Esophagus muscularis mucosa (tissue), 4 donors: ENCODE measurements around the gene KCNQ5. TPM values are rescaled to one million over a fixed set of nuclear protein-coding genes. Genes with fewer than 3 reads are reported as not detected.
"Not testable (repeated sequence)": the region's sequence is repeated elsewhere in the genome, so short reads cannot be mapped to it uniquely, and the experiment has no call there.

Source experiments
- DNase-seq: peaks from one replicate; pipeline ENCODE4 v3.0.0-alpha.2; 2017; ENCODE audit errors: extremely low spot score
- H3K27ac ChIP-seq, 4 donors: fragments of 200-600 bp; sonication (generic); replicated peaks in 1 of 4; 1 replicate in 3 of 4; 2 replicates in 1 of 4; pipeline ENCODE4 v1.5.1; 2016 to 2019; ENCODE audit warnings: mild to moderate bottlenecking in 1 of 4
- H3K27me3 ChIP-seq, 4 donors: fragments of 200-600 bp; sonication (generic); one replicate each; pipeline versions ENCODE4 v1.5.1 to v1.6.0; 2016 to 2019
- H3K36me3 ChIP-seq, 4 donors: fragments of 200-600 bp; sonication (generic); one replicate each; pipeline ENCODE4 v1.5.1; 2016 to 2019
- H3K4me1 ChIP-seq, 4 donors: fragments of 200-600 bp; sonication (generic); one replicate each; pipeline ENCODE4 v1.5.1; 2016 to 2019
- H3K4me3 ChIP-seq, 4 donors: fragments of 200-600 bp; sonication (generic); 1 replicate in 2 of 4; 2 replicates in 2 of 4; pipeline ENCODE4 v1.5.1; 2016 to 2019; ENCODE audit warnings: mild to moderate bottlenecking in 4 of 4, moderate library complexity in 1 of 4
- H3K9me3 ChIP-seq, 4 donors: fragments of 200-600 bp; sonication (generic); 1 replicate in 3 of 4; 2 replicates in 1 of 4; pipeline ENCODE4 v1.5.1; 2016 to 2019
- EP300 ChIP-seq: sonication (generic); formaldehyde crosslinking; IDR thresholded peaks from one replicate; pipeline ENCODE4 v1.6.1; 2017; ENCODE audit warnings: antibody characterized with exemption
- POLR2A ChIP-seq: fragments of 450-650 bp; IDR thresholded peaks from one replicate; pipeline ENCODE4 v1.6.1; 2017; ENCODE audit warnings: antibody characterized with exemption, moderate library complexity, mild to moderate bottlenecking, low read depth
- POLR2AphosphoS5 ChIP-seq, 2 donors: sonication (generic); formaldehyde crosslinking; IDR thresholded peaks; one replicate each; pipeline ENCODE4 v1.6.1; 2017; ENCODE audit warnings: antibody characterized with exemption in 2 of 2
- WGBS: methylation state at CpG from one replicate; pipeline ENCODE4 v1.1.5; 2018; 5-methylcytosine and 5-hydroxymethylcytosine counted together
- intact Hi-C: fragments of 100-400 bp; cut with DNase I; formaldehyde crosslinking; loops from one replicate; pipeline ENCODE4 v1.15.1; 2023
- total RNA-seq, 4 donors: library from RNA; depleted of rRNA; stranded (reverse); fragments of >200 nt; gene quantifications; one replicate each; pipeline versions ENCODE4 v1.1.0 to v1.2.1, GENCODE V29; 2016
- TF ChIP-seq, protein P1 (sequence below), 3 experiments: fragments of 200-600 bp in 2 of 3; fragments of 450-650 bp in 1 of 3; sonication (generic) in 2 of 3; IDR thresholded peaks; one replicate each; pipeline ENCODE4 v1.5.1; 2017 to 2019; ENCODE audit warnings: antibody characterized with exemption in 3 of 3, mild to moderate bottlenecking in 2 of 3, moderate library complexity in 1 of 3

KCNQ5 gene
- total RNA-seq, 4 donors from 2014 or later = 1.2 to 2.2 (median 1.8) TPM

DNA sequence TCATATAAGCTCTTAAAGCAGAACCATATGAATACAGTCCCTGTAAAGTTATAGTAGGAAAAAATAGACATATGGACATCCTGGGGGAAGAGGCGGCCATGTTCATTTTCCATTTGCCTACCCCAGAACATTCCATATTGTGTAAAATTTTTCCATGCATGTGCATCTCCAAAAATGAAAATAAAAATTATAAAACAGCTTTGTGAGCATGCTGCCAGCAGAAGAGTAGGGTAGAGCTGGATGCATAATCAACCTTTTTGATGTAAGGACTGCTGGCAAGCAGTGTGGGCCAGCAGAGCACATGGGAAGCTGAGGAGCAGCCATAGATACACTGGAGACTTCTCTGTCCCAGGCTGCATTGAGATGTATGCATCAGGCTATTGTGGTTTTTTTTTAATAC, 271.0 kb downstream of the KCNQ5 start:
- no peaks in the 10 kb centered on the region for H3K9me3 ChIP-seq
- H3K27ac ChIP-seq = no peak overlapping the region
- H3K4me3 ChIP-seq = no peak overlapping the region
- no peaks in the 10 kb centered on the region for H3K4me1 ChIP-seq
- DNase-seq = no peak
- H3K36me3 ChIP-seq = no peaks in the 10 kb centered on the region
- H3K27me3 ChIP-seq = no peaks in the 10 kb centered on the region
- 94% methylated on average over 1 of the region's 1 CpG for WGBS
- intact Hi-C loops = no loop called here
- TF ChIP-seq, protein P1, sequence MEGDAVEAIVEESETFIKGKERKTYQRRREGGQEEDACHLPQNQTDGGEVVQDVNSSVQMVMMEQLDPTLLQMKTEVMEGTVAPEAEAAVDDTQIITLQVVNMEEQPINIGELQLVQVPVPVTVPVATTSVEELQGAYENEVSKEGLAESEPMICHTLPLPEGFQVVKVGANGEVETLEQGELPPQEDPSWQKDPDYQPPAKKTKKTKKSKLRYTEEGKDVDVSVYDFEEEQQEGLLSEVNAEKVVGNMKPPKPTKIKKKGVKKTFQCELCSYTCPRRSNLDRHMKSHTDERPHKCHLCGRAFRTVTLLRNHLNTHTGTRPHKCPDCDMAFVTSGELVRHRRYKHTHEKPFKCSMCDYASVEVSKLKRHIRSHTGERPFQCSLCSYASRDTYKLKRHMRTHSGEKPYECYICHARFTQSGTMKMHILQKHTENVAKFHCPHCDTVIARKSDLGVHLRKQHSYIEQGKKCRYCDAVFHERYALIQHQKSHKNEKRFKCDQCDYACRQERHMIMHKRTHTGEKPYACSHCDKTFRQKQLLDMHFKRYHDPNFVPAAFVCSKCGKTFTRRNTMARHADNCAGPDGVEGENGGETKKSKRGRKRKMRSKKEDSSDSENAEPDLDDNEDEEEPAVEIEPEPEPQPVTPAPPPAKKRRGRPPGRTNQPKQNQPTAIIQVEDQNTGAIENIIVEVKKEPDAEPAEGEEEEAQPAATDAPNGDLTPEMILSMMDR (IDR thresholded peaks at IDR 0.05) = no peak
- no peak for TF ChIP-seq POLR2AphosphoS5 (IDR thresholded peaks at IDR 0.05)

DNA sequence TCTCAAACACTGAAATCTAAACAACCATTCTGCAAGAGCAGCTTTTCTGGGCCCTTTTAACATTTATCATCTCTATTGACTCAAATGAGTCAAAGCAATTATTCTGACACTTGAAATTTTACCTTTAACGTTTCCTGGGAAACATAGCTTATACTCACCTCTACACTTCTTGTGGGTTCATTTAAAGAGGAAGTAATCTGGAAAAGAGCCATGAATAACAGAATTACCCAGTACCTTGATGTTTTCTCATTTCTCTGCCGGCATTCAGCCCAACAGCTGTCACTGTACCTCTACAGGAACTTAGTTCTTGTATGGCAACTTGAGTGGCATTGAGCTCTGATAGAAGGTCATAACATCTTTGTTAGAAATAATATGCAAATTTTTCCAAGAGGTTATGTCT, 272.2 kb downstream of the KCNQ5 start:
- intact Hi-C loops = no loop called here
- Histone ChIP-seq H3K36me3 (no peaks in the 10 kb centered on the region), H3K4me3 (no peak overlapping the region), H3K4me1 (no peaks in the 10 kb centered on the region), H3K9me3 (peaks cover 0 to 4% (median 0%) of the 10 kb centered on the region in 4 donors), H3K27me3 (no peaks in the 10 kb centered on the region), H3K27ac (no peak overlapping the region)
- TF ChIP-seq POLR2A (no peak), POLR2AphosphoS5 (IDR thresholded peaks at IDR 0.05) (no peak), EP300 (no peak)
- TF ChIP-seq, protein P1 (IDR thresholded peaks at IDR 0.05) = no peak
- DNase-seq = no peak
- 36% methylated on average over 2 of the region's 2 CpGs for WGBS

DNA sequence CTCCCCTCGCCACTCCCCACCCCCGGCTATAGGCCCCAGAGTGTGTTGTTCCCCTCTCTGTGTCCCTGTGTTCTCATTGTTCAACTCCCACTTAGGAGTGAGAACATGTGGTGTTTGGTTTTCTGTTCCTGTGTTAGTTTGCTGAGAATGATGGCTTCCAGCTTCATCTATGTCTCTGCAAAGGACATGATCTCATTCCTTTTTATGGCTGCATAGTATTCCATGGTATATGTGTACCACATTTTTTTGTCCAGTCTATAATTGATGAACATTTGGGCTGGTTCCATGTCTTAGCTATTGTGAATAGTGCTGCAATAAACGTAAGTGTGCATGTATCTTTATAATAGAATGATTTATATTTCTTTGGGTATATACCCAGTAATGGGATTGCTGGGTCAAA, 276.4 kb downstream of the KCNQ5 start:
- 92% methylated on average over 3 of the region's 3 CpGs for WGBS
- H3K4me1 ChIP-seq, H3K9me3 ChIP-seq, intact Hi-C loops, H3K27me3 ChIP-seq, H3K27ac ChIP-seq, DNase-seq, H3K36me3 ChIP-seq, H3K4me3 ChIP-seq: not testable (repeated sequence)

DNA sequence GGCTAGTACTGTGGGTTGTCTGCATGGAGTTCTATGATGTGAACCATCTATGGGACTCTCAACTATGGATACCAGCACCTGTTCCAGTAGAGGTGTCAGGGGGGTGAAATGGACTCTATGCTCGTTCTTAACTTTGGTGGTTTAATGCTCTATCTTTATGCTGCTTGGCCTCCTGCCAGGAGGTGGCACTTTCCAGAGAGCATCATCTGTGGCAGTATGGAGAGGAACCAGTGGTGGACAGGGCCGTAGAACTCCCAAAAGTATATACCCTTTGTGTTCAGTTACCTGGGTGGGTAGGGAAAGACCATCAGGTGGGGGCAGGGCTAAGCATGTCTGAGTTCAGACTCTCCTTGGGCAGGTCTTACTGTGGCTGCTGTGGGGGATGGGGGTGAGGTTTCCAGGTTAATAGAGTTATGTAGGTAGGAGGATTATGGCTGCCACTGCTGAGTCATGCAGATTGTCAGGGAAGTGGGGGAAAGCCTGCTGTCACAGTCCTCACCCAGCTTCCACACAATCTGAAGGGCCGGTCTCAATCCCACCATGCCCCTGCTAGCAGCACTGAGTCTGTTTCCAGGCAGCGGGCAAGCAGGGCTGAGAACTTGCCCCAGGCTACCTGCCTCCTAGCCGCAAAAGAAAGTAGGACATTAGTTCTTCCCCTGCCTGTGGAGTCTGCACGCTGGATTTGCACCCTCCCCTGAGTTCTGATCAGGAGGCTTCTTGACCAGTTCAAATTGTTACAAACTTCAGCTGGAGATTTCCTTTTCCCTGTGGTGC, 284.0 kb downstream of the KCNQ5 start:
- intact Hi-C loops = no loop called here
- WGBS = 100% methylated on average over 4 of the region's 6 CpGs
- TF ChIP-seq EP300 (no peak), POLR2A (no peak), POLR2AphosphoS5 (IDR thresholded peaks at IDR 0.05) (no peak)
- TF ChIP-seq, protein P1 (IDR thresholded peaks at IDR 0.05) = no peak

DNA sequence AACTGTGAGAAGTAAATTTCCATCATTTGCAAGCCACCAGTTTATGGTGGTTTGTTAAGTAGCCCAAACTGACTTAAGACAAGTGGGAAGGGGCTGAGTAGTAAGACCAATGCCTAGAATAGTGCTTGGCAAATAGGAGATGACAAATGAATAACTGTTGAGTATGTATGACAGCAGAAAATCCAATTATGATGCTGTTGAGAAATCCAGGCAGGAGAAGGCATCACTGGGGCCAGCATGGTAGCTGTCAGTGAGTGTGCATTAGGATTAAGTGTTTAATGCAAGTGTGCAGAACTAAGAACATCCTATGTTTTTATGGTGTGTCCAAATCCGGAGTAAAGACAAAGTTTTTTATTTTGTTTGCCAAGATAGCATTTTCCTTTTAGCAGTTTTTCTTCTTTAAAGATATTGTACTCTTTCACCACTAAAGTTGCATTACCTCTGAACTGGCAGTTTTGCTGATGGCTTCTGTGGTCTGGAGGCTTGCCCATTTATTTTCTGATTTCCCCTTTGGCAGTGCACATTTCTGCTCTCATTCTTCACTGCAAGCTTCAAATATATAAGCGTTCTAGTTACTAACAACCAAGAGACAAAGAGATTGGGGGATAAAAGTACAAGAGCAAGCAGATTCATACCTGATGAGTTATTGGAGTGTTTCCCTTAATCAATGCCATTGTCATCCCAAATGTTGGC, 289.7 kb downstream of the KCNQ5 start:
- intact Hi-C loops = no loop called here
- H3K4me3 ChIP-seq = no peak overlapping the region
- H3K27me3 ChIP-seq = no peaks in the 10 kb centered on the region
- H3K9me3 ChIP-seq = peaks cover 0 to under 1% (median 0%) of the 10 kb centered on the region in 4 donors
- WGBS = 72% methylated on average over 2 of the region's 2 CpGs
- no peaks in the 10 kb centered on the region for H3K36me3 ChIP-seq
- TF ChIP-seq POLR2A = no peak
- TF ChIP-seq, protein P1 (IDR thresholded peaks at IDR 0.05) = no peak
- TF ChIP-seq EP300 = no peak
- no peak for TF ChIP-seq POLR2AphosphoS5 (IDR thresholded peaks at IDR 0.05)
- H3K4me1 ChIP-seq = peaks cover 0 to 10% (median 0%) of the 10 kb centered on the region in 4 donors
- no peak overlapping the region for H3K27ac ChIP-seq
- DNase-seq = no peak

More for the DNA sequence above, 284.0 kb downstream of the KCNQ5 start:
- no peaks in the 10 kb centered on the region for H3K36me3 ChIP-seq
- no peaks in the 10 kb centered on the region for H3K4me1 ChIP-seq
- DNase-seq = no peak
- H3K27ac ChIP-seq = no peak overlapping the region
- no peaks in the 10 kb centered on the region for H3K27me3 ChIP-seq
- H3K4me3 ChIP-seq = no peak overlapping the region
- H3K9me3 ChIP-seq = peaks cover 0 to 5% (median 0%) of the 10 kb centered on the region in 4 donors
